Hepatic stellate cell (primary cell): ENCODE measurements around the gene TPRG1L.

ENCODE experiments used
- DNase-seq: peaks from one replicate; pipeline ENCODE4 v3.0.0; 2011; ENCODE audit warnings: low spot score

The TPRG1L gene

GRCh38 chr1:3663999-3664699, 39.3 kb downstream of the TPRG1L start:
- no peak for DNase-seq

- no peak for DNase-seq
Observed at GRCh38 chr1:3664700-3665375, 40.0 kb downstream of the TPRG1L start.

GRCh38 chr1:3668148-3668547, 43.3 kb downstream of the TPRG1L start:
- DNase-seq = no peak

- no peak for DNase-seq
Observed at GRCh38 chr1:3668585-3669300, 43.9 kb downstream of the TPRG1L start.

- DNase-seq = no peak
Observed at GRCh38 chr1:3669421-3669821, 44.6 kb downstream of the TPRG1L start.

- no peak for DNase-seq
Observed at GRCh38 chr1:3669971-3670431, 45.2 kb downstream of the TPRG1L start.

- no peak for DNase-seq
Observed at GRCh38 chr1:3670823-3671265, 46.0 kb downstream of the TPRG1L start.

GRCh38 chr1:3671371-3672180, 46.8 kb downstream of the TPRG1L start:
- no peak for DNase-seq

GRCh38 chr1:3672231-3672970, 47.6 kb downstream of the TPRG1L start:
- DNase-seq = no peak

GRCh38 chr1:3672971-3673361, 48.2 kb downstream of the TPRG1L start:
- DNase-seq = no peak

GRCh38 chr1:3673381-3674099, 48.7 kb downstream of the TPRG1L start:
- DNase-seq = no peak

GRCh38 chr1:3674100-3675094, 49.6 kb downstream of the TPRG1L start:
- no peak for DNase-seq

GRCh38 chr1:3675436-3675835, 50.6 kb downstream of the TPRG1L start:
- no peak for DNase-seq

GRCh38 chr1:3676581-3677470, 52.0 kb downstream of the TPRG1L start:
- DNase-seq = no peak

GRCh38 chr1:3677484-3677883, 52.7 kb downstream of the TPRG1L start:
- DNase-seq = no peak

GRCh38 chr1:3678361-3679097, 53.7 kb downstream of the TPRG1L start:
- DNase-seq = no peak

GRCh38 chr1:3679098-3679555, 54.3 kb downstream of the TPRG1L start:
- DNase-seq = no peak
